ENCODE measurements around the gene PODXL2.
"Not testable (repeated sequence)": the region's sequence is repeated elsewhere in the genome, so short reads cannot be mapped to it uniquely, and the experiment has no call there.

Gene PODXL2

DNA sequence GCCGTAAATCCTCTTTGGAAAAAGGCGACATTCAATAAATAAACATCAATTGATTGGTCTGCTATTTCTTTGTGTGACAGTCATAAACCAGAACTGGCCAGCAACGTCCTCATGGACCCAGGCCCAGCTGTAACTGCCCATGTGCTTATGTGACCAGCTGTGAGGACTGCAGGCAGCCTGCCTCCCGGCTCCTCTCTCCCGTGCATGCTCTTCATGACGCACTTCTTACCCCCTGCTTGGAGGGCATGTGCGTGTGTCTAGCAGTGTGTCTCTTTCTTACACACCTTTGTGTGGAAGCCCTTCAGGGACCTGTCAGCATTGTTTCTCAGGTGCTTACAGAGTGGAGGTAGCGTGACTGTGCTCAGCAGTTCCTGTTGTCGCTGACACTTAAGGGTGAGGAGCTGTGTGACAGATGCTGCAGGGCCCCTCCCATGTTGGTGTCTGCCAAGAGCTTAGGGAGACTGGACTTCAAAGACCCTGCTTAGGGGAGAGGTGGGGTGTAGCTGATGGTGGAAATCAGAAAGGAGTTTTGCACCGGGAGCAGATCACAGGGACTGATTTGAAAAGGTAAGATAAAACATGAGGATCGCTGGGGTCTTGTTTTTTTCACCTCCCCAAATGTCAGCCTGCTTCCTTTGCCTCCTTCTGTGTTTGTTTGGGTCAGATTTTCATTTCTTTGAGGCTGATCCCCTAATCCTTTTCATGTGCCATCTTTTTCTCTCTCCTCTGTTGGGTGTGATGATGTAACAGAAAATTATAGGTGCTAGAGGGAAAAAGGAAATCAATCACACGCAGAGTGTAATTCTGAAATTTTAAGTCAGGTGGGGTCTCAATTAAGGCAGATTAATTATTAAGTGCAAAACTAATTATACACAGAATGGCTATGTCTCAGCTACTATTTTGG lies 2.1 kb downstream of the PODXL2 start:
- no peak for DNase-seq (ENCODE audit: low read depth in 2 of 2)

- no peak for DNase-seq (ENCODE audit: low read depth in 2 of 2)
Measured at GRCh38 chr3:127632035-127632820, 3.2 kb downstream of the PODXL2 start.

DNA sequence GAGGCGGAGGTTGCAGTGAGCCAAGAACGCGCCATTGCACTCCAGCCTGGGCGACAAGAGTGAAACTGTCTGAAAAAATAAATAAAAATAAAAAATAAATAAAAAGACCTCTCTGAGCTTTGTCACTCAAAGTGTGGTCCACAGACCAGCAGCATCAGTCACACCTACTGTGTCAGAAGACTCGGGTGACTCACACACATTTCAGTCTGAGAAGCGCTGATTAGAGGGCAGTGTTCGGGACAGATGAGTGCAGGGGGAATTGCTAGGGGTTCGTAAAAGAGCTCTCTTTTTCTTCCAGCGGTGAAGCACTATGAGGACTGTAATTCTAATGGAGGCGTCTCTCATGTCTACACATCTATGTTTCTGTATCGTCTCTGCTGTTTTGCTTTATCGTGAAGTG lies 5.7 kb downstream of the PODXL2 start:
- DNase-seq (ENCODE audit: low read depth in 2 of 2) = no peak

DNA sequence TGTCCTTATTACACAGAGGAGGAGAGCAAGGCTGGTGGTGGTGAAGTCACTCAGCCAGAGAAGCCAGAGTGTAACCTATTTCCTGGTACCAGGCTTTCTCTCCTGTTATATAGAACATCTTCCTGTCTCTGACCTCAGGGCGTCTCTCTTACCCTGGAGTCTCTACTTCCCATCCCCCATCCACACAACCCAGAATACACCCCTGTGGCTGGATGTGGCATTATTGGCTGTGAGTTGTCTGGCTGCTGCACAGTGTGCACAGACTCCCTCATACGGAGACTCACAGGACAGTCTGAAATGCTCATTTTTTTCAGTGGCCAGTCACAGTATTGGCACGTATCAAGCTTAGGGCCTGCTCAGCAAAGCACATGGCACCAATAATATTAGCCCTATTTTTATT lies 8.6 kb downstream of the PODXL2 start:
- no peak for DNase-seq (ENCODE audit: low read depth in 2 of 2)

GRCh38 chr3:127637971-127638370 lies 9.0 kb downstream of the PODXL2 start:
- no peak for DNase-seq (ENCODE audit: low read depth in 2 of 2)

- no peak for DNase-seq (ENCODE audit: low read depth in 2 of 2)
Measured at GRCh38 chr3:127639173-127640041, 10.4 kb downstream of the PODXL2 start.

DNA sequence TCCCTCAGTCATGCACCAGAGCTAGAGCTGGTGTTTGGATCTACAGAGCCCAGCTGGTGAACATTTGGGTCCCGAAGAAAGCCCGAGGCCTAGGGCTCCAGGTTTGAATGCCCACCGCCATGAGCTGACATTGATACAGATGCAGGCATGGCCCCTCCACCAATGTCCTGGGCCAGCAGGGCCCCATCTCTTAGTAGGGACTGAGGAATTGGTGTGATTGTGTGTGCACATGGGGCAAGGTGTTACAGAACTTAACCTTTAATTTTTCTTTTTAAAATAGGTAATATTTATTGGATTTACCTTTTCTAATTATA lies 11.0 kb downstream of the PODXL2 start:
- DNase-seq (ENCODE audit: low read depth in 2 of 2) = no peak

GRCh38 chr3:127644641-127645370 lies 15.8 kb downstream of the PODXL2 start:
- DNase-seq (ENCODE audit: low read depth in 2 of 2) = no peak

DNA sequence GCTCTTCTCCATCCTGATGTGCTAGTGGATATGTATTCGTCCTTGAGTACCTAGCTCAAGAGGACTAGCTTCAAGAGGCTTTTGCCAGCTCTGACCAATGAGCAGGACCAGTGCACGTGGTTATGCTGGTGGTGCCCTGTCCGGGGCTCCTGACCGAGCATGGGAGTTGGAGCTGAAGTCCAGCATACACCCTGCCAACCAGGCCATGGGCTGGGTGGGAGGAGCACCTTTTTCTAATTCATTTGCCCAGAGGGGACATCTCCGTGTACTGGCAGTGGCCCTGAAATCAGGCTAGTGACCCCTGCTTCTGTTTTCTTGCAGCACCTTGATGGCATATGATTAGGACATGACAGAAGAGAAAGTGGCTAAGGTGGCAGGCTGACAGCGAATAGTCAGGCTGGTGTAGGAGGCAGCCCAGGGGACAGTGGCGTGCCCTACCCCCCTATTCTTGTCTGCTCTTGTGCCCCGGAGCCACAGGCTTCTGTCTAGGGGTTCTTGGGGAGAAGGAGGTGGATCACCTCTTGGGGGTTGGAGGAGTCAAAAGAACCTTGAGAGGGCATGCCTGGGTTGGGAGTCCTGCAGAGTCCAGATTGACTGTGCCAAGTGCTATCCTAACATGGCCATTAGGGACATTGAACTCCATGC lies 16.5 kb downstream of the PODXL2 start:
- no peak for DNase-seq (ENCODE audit: low read depth in 2 of 2)

- no peak for DNase-seq (ENCODE audit: low read depth in 2 of 2)
Measured at GRCh38 chr3:127646501-127647046, 17.6 kb downstream of the PODXL2 start.

- no peak for DNase-seq (ENCODE audit: low read depth in 2 of 2)
Measured at GRCh38 chr3:127647166-127647844, 18.3 kb downstream of the PODXL2 start.

- no peak for DNase-seq (ENCODE audit: low read depth in 2 of 2)
Measured at GRCh38 chr3:127647845-127648204, 18.8 kb downstream of the PODXL2 start.

GRCh38 chr3:127650236-127650635 lies 21.3 kb downstream of the PODXL2 start:
- no peak for DNase-seq (ENCODE audit: low read depth in 2 of 2)

GRCh38 chr3:127651516-127652172 lies 22.7 kb downstream of the PODXL2 start:
- no peak for DNase-seq (ENCODE audit: low read depth in 2 of 2)

GRCh38 chr3:127652246-127652995 lies 23.4 kb downstream of the PODXL2 start:
- DNase-seq (ENCODE audit: low read depth in 2 of 2) = no peak

- DNase-seq (ENCODE audit: low read depth in 2 of 2) = no peak
Measured at GRCh38 chr3:127654374-127654773, 25.4 kb downstream of the PODXL2 start.

GRCh38 chr3:127654993-127655392 lies 26.0 kb downstream of the PODXL2 start:
- not testable (repeated sequence) for DNase-seq (ENCODE audit: low read depth in 2 of 2)

- DNase-seq (ENCODE audit: low read depth in 2 of 2) = no peak
Measured at GRCh38 chr3:127655641-127656040, 26.7 kb downstream of the PODXL2 start.

GRCh38 chr3:127656906-127657305 lies 27.9 kb downstream of the PODXL2 start:
- no peak for DNase-seq (ENCODE audit: low read depth in 2 of 2)
